Urothelium cell line (cell line): ENCODE measurements around the gene OR4D11.
A peak's percentile ranks its signal among the peaks of the same experiment; 100 is the strongest.
"Not testable (repeated sequence)": the region's sequence is repeated elsewhere in the genome, so short reads cannot be mapped to it uniquely, and the experiment has no call there.

ENCODE experiments used
- DNase-seq: peaks from one replicate; pipeline ENCODE4 v3.0.0; 2011; ENCODE audit warnings: low spot score, mixed read lengths
- FAIRE-seq: peaks from 2 replicates; lab custom pipeline; 2011; peaks lifted over from hg19 to GRCh38; lab: Jason Lieb, UNC

Gene OR4D11

DNA sequence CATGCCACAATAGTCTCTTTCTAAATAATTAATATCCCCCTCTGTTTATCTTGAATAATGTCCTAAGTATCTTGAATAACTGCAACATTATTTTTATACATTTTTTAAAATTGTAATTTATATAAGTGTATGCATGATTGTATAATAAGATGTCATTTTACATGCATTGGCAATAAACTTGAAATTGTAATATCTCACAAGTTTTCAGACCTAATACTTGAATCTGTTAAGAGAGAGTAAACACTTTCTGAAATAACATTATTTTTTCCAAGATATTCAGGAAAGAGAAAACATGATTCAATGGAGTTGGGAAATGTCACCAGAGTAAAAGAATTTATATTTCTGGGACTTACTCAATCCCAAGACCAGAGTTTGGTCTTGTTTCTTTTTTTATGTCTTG lies at the start of gene OR4D11:
Gene OR4D11, plus strand, starts transcription at position 301 of the 400 bp plus-strand sequence. Its CDS starts 0 bp downstream, at position 301.
- FAIRE-seq (no peak), DNase-seq (no peak)

DNA sequence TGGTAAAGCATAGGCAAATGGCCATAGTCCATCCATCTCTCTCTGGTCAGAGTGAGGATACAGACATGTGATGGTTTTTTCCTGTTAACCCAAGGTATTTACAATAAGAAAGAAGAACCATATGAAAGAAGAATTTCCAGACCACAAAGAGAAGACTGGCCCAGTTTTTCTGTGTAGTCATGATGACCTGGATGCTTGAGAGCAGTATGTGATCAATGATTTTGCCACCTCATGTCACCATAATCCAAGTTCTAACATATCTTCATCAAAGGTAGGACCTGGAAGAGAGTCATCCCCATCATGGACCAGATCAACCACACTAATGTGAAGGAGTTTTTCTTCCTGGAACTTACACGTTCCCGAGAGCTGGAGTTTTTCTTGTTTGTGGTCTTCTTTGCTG lies 46.7 kb upstream of the OR4D11 start, which contains the start of gene OR4D6:
Gene OR4D6, plus strand, starts transcription at position 301 of the 400 bp plus-strand sequence. Its CDS starts 0 bp downstream, at position 301.
- DNase-seq (no peak), FAIRE-seq (no peak)

DNA sequence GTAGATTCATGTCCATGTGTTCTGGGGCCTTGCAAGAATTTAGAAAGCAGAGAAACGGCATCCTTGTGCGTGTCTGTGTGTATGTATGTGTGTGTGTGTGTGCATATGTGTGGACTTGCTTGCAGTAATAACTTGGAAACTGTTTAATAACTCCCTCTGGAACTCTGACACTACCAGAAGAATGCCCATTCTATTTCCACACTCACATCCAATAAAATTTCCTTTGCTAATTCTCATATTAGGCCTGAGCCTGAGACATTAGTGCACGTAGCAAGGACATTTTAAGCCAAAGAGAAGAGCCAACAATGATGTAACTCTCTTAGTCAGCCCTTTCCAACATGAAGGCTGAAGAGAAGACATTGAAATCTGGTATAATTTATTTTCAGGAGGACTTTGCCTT lies 43.5 kb upstream of the OR4D11 start:
- DNase-seq (no peak), FAIRE-seq (no peak)

DNA sequence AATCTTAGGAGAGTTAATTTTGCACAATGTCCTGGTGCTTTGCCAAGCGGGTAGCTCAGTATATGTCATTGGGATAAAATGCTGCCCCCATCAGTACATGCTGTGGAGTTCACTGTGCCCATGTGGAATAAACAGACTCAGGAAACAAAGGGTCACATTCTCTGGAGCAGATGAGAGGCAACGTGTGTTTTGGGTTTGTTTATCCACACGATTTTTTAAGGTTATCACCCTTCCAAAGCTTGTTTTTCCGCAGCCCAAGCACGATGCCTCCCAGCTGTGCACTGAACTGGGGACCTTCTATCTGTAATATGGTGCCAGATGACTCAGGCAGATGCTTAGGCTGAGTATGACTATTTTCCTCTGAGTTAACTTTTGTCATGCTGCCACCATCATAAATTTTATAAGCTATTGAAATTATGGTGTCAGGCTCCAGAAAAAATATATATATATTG lies 40.2 kb upstream of the OR4D11 start:
- FAIRE-seq = no peak
- DNase-seq = peak; percentile 13

DNA sequence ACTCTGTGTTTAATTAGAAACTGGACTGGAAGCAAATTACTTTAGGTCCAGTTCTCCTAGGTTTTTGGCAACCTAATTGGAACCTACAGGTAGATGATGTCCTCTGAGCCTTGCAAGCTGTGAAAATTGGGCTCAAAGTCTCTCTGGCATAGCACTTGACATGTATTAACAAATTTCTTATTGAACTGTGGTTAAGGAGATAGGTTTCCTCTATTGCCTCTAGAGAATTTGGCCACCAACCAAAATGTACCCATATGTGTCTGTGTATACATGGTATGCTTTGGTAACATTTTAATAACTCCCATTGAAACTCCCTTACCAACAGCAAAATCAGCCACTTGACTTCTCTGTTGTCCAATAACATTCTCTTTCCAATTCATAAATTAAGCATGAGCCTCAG lies 30.4 kb upstream of the OR4D11 start, which contains the start of gene OR4D10:
Gene OR4D10, plus strand, starts transcription at position 301 of the 400 bp plus-strand sequence. CDS start 4,115 bp downstream, outside the sequence.
- FAIRE-seq = no peak
- no peak for DNase-seq

DNA sequence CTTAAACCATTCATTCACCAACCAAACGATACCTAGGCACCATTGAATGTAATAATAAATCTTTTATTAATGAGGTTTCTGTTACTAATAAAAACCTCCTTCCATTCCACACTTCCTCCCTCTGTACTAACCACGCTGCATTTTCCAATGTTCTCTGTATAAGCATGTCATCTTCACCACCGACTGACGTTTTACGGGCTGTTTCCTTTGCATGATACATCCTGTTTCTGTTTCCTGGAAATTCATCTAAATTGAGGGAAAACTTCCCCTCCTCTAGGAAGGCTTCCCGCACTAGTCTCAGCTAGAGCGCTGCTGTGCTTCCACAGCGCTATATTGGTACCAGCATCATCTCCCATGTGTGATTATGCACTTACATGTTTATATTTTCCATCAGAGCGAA lies 28.2 kb upstream of the OR4D11 start:
- DNase-seq (no peak), FAIRE-seq (no peak)

DNA sequence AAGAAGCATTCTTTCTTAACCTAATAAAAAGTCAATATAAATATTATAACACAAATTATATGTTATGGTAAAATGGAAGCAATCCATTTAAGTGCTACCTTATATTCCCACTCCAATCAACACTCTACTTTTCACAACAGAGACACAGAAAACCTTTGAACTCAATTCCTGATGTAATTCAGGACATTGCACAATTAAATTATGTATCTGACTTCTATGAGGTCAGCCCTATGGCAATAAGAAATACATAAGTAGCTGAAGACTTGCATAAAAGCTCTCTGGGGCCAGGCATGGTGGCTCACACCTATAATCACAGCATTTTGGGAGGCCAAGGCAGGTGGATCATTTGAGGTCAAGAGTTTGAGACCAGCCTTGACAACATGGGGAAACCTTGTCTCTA lies 23.5 kb upstream of the OR4D11 start:
- FAIRE-seq (no peak), DNase-seq (no peak)

DNA sequence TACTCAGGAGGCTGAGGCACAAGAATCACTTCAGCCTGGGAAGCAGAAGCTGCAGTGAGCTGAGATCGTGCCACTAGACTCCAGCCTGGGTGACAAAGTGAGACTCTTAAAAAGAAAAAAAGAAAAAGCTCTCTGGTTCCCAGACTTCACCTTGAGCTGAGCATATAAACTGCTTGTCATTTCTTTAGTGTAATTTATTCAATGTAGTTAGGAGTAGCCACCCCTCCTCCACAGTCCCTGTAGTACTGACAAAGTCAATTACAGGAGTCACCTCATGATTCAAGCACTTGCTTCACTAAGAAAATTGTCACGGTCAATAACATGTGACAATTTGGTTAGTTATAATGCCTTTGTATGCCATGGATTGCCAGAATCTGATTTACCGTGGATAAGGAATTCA lies 23.0 kb upstream of the OR4D11 start:
- FAIRE-seq (no peak), DNase-seq (no peak)

DNA sequence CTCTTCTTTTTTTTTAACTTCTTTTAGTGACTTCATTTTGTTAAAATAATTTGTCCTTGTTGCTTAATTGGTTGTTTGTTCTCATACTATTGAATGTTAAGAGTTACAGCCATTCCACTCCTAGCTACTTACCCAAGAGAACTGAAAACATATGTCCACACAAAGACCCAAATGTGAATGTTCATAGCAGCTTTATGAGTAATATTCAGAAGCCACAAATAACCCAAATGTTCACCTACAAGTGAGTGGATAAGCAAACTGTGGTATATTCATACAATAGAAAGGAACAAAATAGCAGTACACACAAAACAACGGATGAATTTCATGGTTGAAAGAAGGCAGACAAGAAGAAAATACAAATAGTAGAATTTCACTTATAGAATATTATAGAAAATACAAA lies 1.4 kb upstream of the OR4D11 start:
- FAIRE-seq = no peak
- DNase-seq = no peak

DNA sequence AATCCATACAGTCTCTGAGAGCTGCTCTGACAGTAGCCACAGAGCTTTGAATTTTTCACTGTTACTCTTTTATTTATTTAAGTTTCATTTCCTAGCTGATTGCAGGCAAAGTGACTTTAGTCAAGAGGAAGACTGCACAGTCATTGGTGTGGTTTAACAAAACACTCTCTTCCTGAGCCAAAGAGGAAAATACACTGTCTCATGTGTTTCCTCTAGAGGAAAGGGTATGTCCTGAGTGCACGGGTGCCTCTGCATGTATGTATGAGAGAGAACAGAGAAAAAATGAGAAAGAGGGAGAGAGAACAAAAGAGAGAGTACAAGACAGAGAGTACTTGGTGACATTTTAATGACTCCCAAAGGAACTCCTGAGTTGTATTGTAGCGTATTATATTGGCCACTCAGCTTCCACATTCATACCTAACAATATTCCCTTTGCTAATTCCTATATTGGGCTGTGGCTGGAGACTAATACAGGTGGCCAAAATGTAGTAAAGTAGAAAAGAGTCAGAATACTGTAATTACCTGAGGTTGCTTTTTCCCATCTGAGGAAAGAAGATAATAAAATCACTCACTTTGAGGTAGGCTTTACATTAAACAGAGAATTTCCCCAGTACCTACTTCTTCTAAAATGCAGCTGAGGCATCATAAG lies 7.7 kb downstream of the OR4D11 start, which contains the start of gene OR4D9:
Gene OR4D9, plus strand, starts transcription at position 599 of the 649 bp plus-strand sequence. CDS start 3,374 bp downstream, outside the sequence.
- DNase-seq (no peak), FAIRE-seq (no peak)

DNA sequence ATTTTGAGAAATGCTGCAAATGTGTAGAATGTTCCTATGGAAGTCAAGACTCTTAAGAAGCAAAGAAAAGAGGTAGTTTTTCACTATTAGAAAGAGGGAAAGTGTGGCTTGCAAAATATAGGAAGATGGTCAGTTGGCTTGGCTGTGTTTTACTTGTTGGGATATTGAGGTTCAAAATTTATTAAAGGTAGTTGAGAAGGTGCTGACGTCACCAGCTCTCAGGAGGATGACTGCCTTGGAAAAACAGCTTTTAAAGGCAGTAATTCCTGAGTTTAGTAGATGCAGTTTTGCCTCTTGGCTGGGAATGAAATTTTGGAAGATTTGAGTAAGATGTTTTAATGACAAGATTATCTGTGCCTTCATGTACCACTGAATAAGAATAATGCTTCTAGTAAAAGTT lies 8.3 kb downstream of the OR4D11 start:
- no peak for DNase-seq
- no peak for FAIRE-seq

DNA sequence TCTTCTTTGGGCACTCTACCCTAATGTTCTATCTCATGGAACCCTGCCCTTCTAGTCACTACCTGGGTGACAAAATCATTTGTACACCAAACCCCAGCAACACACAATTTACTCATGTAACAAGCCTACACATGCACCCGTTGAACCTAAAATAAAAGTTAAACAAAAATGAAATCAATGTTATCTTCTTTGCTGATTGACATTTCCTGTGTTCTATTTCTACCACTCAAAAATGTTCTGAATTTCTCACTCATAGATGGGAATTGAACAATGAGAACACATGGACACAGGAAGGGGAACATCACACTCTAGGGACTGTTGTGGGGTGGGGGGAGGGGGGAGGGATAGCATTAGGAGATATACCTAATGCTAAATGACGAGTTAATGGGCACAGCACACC lies 16.8 kb downstream of the OR4D11 start:
- FAIRE-seq, DNase-seq: not testable (repeated sequence)

DNA sequence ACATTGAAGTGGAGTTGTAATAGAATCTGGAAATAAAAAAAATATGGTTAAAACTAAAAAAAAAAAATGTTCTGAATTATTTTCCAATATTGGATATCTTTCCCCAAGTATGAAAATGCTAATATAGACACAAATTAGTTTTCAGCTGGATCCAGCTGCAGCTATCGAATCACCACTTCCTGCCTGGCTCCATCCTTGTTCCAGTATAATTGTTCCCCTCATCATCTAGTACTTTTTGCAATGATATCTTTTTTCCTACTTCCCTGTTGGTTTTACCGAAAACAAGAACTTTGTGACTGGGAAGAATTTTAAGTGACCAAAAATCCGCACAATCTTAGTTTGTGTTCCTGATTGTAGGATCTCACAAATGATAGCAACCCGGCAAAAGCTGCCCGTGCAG lies 17.4 kb downstream of the OR4D11 start:
- no peak for FAIRE-seq

DNA sequence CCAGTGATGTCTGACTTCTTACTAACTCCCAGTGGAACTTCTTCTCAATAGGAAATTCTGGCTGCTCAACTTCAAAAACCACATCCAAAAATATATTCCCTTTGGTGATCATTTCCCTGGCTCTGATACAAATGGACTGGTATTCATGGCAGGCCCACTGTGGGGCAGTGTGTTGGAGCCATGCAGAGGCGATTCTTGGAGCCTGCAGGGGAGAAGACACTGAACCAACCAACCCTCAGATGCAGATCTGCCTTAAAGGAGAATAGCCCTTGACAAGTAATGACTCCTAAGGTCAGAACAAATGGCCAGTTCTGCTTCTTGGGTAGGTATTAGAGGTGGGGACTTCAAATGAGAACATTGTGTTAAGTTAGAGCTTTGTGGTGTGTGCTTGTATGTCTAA lies 20.2 kb downstream of the OR4D11 start:
- DNase-seq = no peak
- FAIRE-seq = no peak

More for the DNA sequence above, 17.4 kb downstream of the OR4D11 start:
- DNase-seq = no peak

DNA sequence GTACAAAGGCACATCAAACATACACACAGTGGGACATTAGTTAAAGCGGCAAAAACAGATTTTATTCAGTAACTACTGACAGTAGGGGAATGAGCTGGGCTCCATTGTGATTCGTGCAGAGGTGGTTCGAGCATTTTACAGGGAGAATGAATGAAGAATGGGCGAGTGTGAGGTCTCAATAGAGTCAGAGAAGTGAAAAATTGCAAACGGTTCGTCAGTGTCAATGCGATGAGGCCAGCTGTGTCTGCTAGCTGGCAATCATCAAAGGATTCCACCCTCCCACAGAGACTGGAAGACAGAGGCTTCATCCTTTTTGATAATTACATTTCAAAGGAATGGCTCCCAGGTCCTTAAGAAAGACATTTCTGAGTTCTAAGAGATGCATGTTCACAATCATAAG lies 25.3 kb downstream of the OR4D11 start:
- FAIRE-seq = no peak
- no peak for DNase-seq

DNA sequence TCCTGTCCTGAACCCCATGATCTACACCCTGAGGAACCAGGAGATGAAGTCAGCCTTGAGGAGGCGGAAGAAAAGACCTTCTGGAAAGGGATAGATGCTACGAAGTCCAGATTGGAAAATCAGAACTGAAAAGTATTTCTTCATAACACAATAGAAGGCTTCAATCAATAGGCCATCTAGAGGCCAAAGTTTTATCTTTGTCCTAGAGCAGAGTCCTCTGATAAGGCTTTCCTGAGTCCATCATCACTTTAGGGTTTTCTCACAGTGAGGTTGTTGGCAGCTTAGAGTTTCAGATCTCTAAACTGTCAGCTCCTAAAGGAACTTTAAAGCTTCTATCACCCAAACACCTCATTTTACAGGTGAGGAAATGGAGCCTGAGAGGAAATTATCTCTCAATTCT lies 29.2 kb downstream of the OR4D11 start:
- FAIRE-seq (no peak), DNase-seq (no peak)

DNA sequence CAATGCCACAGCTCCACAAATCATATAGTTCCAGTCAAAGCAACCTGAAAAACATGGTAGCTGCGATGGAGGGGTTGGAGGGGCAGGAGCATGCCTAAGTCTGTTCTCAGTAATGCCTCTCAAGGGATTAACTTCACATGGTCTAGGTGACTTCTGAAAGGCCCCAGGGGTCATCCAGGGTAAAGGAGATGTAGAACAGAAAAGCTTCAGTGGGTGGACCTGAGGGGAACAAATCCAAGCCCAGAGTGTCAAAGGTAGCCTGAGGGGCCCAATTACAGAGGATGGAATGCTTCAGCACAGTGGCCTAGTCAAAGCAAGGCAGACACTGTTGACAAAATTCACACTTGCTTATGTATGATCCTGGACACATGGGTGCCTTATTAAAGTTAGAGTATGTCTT lies 31.3 kb downstream of the OR4D11 start:
- DNase-seq (no peak), FAIRE-seq (no peak)

DNA sequence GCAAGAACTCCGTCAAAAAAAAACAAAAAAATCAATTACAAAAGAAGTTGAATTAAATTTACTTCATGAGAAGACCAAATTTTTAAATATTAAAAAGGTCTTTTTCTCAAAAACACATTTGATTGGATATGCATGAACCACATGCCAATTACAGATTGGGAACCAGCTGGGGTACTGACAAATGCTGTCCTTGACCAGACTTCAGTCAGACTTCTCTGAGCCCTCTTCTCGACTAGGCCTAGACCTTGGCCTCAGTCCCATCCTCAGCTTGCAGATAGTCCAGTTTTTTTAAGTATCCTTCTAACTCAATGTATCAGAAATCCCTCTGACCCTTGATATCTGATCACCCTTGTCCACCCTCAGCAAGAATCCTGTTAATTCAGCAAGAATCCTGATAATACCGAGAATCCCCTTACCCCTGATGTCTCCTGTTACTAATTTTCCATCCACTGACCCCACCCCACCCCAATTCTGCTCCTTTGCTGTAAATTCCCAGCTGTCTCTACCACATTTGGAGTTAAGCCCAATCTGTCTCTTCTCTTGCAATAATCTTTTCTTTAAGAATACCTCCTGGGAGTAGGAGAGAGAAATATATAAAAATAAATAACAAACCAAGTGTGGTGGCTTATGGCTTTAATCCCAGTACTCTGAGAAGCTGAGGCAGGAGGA lies 38.9 kb downstream of the OR4D11 start:
- DNase-seq = no peak
- FAIRE-seq = no peak

DNA sequence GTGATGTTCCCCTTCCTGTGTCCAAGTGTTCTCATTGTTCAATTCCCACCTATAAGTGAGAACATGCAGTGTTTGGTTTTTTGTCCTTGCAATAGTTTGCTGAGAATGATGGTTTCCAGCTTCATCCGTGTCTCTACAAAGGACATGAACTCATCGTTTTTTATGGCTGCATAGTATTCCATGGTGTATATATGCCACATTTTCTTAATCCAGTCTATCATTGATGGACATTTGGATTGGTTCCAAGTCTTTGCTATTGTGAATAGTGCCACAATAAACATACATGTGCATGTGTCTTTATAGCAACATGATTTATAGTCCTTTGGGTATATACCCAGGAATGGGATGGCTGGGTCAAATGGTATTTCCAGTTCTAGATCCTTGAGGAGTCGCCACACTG lies 40.3 kb downstream of the OR4D11 start:
- not testable (repeated sequence) for FAIRE-seq, DNase-seq

DNA sequence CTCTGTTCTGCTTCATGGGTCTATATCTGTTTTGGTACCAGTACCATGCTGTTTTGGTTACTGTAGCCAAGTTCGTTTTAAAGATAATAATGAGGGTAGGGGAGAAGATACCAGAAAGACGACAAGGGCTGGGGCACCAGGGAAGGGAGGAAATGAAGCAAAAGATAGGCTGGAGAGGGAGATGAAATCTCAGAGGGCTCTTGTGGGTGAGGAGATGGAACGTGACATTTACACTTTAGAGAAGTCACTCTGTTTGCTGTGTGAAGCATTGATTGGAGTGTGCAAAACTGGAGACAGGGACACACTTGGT lies 41.4 kb downstream of the OR4D11 start:
- FAIRE-seq (no peak), DNase-seq (no peak)

DNA sequence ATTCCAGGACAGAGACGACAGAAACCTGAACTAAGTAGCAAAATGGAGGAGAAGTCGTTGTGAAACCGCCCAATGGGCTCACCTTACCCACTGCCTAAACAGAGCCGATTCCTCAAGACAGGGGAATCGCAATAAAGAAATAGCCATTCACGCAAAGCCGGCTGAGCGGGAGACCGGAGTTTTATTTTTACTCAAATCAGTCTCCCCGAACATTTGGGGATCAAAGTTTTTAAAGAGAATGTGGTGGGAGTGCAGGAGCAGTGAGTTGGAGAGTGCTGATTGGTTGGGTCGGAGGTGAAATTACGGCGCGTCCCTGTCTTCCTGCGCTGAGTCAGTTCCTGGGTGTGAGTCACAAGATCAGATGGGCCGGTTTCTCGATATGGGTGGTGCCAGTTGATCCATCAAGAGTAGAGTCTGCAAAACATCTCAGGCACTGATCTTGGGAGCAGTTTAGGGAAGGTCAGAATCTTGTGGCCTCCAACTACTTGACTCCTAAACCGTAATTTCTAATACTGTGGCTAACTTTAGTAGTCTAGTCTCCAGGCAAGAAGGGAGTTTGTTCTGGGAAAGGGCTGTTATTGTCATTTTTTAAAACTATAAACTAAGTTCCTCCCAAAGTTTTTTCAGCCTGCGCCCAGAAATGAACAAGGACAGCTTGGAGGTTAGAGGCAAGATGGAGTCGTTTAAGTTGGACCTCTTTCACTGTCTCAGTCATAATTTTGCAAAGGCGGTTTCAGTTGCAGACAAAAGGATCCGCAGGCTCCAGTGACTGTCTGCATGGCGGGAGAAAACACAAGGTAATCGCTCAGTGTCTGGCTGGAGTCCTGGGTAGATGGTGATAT lies 42.0 kb downstream of the OR4D11 start:
- DNase-seq = peak; percentile 84
- FAIRE-seq = no peak
